K562 (cell line): Measurements from ENCODE around the gene FSTL3. TPM values are rescaled to one million over a fixed set of nuclear protein-coding genes. Genes with fewer than 3 reads are reported as not detected.

Experiments used
- ATF4 ChIP-seq: fragments of 450-650 bp; formaldehyde crosslinking; IDR thresholded peaks from 2 replicates; pipeline ENCODE4 v1.4.0; 2022; ENCODE audit warnings: mild to moderate bottlenecking, moderate library complexity
- CHD7 ChIP-seq: fragments of 200-600 bp; sonication (generic); IDR thresholded peaks from one replicate; pipeline ENCODE4 v1.6.1; 2012; ENCODE audit warnings: mild to moderate bottlenecking, low read depth, low read length, inconsistent platforms
- GABPA ChIP-seq: fragments of 200-800 bp; sonication (Bioruptor generic); conservative IDR thresholded peaks from 2 replicates; pipeline ENCODE4 v1.6.1; 2016; ENCODE audit warnings: low read depth, missing genetic modification characterization, missing compliant biosample characterization
- MTA2 ChIP-seq: fragments of 450-650 bp; IDR thresholded peaks from 2 replicates; pipeline ENCODE4 v1.6.1; 2016; ENCODE audit warnings: low read depth
- MXD1 ChIP-seq: fragments of 250-450 bp; sonication (Bioruptor Pico); IDR thresholded peaks from 2 replicates; pipeline ENCODE4 v1.8.0; 2021; ENCODE audit warnings: borderline replicate concordance, mild to moderate bottlenecking, moderate library complexity; ENCODE audit not compliant: poor library complexity, severe bottlenecking
- MYC ChIP-seq, 2 experiments: fragments of 250-450 bp in 1 of 2; sonication (Bioruptor Pico) in 1 of 2; IDR thresholded peaks; 2 replicates each; pipeline versions ENCODE4 v1.5.1 to v1.6.1; 2012 to 2021; ENCODE audit warnings: low read depth in 2 of 2, borderline replicate concordance in 1 of 2, improper control_type of control experiment in 1 of 2, low read length in 1 of 2, mild to moderate bottlenecking in 1 of 2, moderate library complexity in 1 of 2
- POLR3A ChIP-seq: IDR thresholded peaks from 2 replicates; pipeline ENCODE4 v1.6.1; 2011; ENCODE audit warnings: borderline replicate concordance, mild to moderate bottlenecking, moderate library complexity; ENCODE audit not compliant: insufficient read length, insufficient read depth; ENCODE audit errors: extremely low read depth
- ZBTB1 ChIP-seq: sonication (generic); formaldehyde crosslinking; IDR thresholded peaks from 2 replicates; pipeline ENCODE4 v1.8.1; 2023; ENCODE audit warnings: missing genetic modification reagents, low read depth, mild to moderate bottlenecking, borderline replicate concordance
- ZNF449 ChIP-seq: fragments of 250-450 bp; sonication (Bioruptor Pico); IDR thresholded peaks from 2 replicates; pipeline ENCODE4 v1.8.0; 2022; ENCODE audit warnings: moderate library complexity, mild to moderate bottlenecking, inconsistent platforms
- polyA plus RNA-seq, 8 experiments: library from polyadenylated mRNA; depleted of rRNA in 4 of 8; stranded (reverse) in 5 of 8; unstranded in 3 of 8; fragments of >200 nt; fragmentation: Nextera tagmentation in 2 of 8; fragmentation: Illumina TruSeq in 1 of 8; extraction: Ambion mirVana in 2 of 8; extraction: Trizol in 1 of 8; gene quantifications; 2 replicates each; pipeline versions ENCODE4 v1.2.1 to v1.2.3, GENCODE V29; 2011 to 2014; ENCODE audit warnings: inconsistent platforms in 1 of 8, missing spikeins in 1 of 8
- total RNA-seq, 7 experiments: library from RNA; depleted of rRNA in 6 of 7; stranded (reverse); fragments of >200 nt in 6 of 7; fragmentation: Illumina TruSeq in 2 of 7; extraction: Trizol in 2 of 7; gene quantifications; 2 replicates each; pipeline versions ENCODE4 v1.2.1 to v1.2.3, GENCODE V29; 2011 to 2021; ENCODE audit warnings: low replicate concordance in 1 of 7

FSTL3 gene
- total and polyA plus RNA-seq, 9 of the 15 experiments (the other 6 are each of a cell fraction or from before 2014, with no cell fraction given) = 0.35 to 6.8 (median 4.2) TPM; not detected in 1

- TF ChIP-seq ZNF449 (CRISPR knock-in tag) (no peak), MYC (IDR thresholded peaks at IDR 0.05; ENCODE audit: low read depth, low read length) (0 out of 2 replicates have a peak, but pooled peaks have one; percentile 31), MYC (CRISPR knock-in tag; IDR thresholded peaks at IDR 0.05; ENCODE audit: borderline replicate concordance, low read depth) (no peak), POLR3A (no peak), CHD7 (no peak), ATF4 (CRISPR knock-in tag) (no peak), GABPA (tag) (no peak), MTA2 (no peak), ZBTB1 (no peak), MXD1 (no peak)
Observed at GRCh38 chr19:632579-633067, 43.6 kb upstream of the FSTL3 start (continued).
